Epithelial cell of esophagus (primary cell): Measurements from ENCODE around the gene PDE8A.

Source experiments
- DNase-seq: peaks from one replicate; pipeline ENCODE4 v3.0.0; 2010; ENCODE audit warnings: low read depth
- H3K4me3 ChIP-seq: 2 replicates; pipeline ENCODE4 v1.5.1; 2011; ENCODE audit warnings: mild to moderate bottlenecking, low read length, control low read depth
- TF ChIP-seq, protein P1 (sequence below): IDR thresholded peaks from 2 replicates; pipeline ENCODE4 v1.5.1; 2011; ENCODE audit warnings: low read depth, mild to moderate bottlenecking, low read length, control low read depth, inconsistent platforms; ENCODE audit not compliant: insufficient read depth; ENCODE audit errors: missing control alignments

The PDE8A gene

DNA sequence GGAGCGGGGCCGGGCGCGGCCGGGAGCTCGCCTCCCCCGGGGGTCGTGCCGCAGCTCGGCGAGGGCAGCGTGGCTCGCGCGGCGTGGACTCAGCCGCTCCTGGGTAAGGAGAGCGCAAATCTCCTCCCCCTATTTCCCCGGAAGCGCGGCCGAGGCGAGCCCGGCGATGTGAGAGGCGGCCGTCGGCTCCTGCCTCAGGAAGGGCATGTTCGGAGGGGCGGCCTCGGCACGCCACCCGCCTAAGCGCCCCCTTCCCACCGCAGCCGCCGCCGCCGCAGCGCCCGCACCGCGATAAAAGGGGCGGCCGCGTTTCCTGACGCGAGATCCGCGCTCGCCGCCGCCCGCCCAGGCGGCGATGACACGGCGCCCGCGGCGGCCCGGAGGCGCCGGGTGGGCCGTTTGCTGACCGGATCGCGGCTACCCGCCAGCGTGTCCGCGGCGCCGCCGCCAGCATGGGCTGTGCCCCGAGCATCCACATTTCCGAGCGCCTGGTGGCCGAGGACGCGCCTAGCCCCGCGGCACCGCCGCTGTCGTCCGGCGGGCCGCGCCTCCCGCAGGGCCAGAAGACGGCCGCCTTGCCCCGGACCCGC, at the start of gene PDE8A:
TSS of gene PDE8A (plus strand) at position 146 of the 590 bp plus-strand sequence. CDS start at position 453, 307 bp downstream.
- DNase-seq = peak; percentile 50
- peak within 1 kb of the TSS; percentile 71 for H3K4me3 ChIP-seq
- TF ChIP-seq, protein P1, sequence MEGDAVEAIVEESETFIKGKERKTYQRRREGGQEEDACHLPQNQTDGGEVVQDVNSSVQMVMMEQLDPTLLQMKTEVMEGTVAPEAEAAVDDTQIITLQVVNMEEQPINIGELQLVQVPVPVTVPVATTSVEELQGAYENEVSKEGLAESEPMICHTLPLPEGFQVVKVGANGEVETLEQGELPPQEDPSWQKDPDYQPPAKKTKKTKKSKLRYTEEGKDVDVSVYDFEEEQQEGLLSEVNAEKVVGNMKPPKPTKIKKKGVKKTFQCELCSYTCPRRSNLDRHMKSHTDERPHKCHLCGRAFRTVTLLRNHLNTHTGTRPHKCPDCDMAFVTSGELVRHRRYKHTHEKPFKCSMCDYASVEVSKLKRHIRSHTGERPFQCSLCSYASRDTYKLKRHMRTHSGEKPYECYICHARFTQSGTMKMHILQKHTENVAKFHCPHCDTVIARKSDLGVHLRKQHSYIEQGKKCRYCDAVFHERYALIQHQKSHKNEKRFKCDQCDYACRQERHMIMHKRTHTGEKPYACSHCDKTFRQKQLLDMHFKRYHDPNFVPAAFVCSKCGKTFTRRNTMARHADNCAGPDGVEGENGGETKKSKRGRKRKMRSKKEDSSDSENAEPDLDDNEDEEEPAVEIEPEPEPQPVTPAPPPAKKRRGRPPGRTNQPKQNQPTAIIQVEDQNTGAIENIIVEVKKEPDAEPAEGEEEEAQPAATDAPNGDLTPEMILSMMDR = no peak

DNA sequence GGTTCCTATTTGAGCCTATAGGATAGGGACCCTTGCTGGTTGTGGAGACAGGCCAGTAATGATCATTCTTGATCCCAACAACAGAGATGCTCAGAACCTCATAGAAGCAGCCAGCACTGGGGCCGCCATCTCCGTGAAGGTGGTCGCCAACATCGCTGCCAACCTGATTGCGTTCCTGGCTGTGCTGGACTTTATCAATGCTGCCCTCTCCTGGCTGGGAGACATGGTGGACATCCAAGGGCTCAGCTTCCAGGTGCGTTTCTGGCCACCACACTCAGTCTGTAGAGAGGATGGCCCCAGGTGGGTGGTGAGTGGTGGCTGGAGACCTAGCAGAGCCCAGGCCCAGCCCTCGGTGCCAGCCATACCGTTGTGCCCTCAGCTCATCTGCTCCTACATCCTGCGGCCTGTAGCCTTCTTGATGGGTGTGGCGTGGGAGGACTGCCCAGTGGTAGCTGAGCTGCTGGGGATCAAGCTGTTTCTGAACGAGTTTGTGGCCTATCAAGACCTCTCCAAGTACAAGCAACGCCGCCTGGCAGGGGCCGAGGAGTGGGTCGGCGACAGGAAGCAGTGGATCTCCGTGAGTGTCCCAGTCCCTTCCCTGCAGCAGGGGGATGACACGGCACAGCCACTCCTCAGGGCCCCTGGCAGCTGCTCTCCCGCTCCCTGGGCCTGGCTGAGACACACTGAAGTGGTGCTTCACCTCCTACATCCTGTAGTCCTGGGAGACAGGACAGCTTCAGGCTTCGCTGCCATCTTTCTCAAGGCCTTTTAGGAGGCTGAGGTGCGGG, 46.5 kb upstream of the PDE8A start:
- TF ChIP-seq, protein P1 = no peak
- no peak overlapping the region for H3K4me3 ChIP-seq
- no peak for DNase-seq

DNA sequence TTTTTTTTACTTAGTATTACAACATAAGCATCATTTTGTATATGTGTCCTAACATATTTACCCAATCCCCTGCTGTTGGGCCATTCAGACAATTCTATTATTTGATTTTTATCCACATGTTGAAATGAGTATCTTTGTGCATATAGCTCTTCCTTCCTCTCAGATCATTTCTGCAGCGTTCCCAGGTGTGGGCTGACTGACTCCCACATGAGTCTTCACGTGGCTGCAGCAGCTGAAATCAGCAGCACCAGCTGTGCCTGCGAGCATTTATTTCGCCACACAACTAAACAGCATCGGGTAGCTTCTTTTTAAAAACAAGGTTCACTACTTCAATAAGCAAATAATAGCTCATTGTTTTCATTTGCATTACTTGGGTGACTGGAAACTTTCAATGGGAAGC, 44.5 kb upstream of the PDE8A start:
- TF ChIP-seq, protein P1 = no peak
- DNase-seq = peak; percentile 60
- no peak overlapping the region for H3K4me3 ChIP-seq

DNA sequence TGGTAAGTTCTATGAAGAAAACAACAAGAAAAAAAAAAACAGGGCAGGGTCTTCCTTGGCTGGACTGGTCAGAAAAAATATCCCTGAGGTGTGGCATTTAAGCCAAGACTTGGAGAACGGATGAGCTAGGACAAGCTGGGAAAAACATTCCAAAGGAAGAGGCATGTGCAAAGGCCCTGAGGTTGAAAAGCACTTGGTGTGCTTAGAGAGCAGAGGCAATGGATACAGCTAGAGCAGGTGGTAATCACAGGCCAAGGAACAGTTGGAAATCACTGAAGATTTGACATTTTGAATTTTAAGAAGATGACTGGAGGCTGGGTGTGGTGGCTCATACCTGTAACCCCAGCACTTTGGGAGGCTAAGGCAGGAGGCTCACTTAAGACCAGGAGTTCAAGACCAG, 42.9 kb upstream of the PDE8A start:
- no peak for DNase-seq
- no peak overlapping the region for H3K4me3 ChIP-seq
- TF ChIP-seq, protein P1 = no peak

DNA sequence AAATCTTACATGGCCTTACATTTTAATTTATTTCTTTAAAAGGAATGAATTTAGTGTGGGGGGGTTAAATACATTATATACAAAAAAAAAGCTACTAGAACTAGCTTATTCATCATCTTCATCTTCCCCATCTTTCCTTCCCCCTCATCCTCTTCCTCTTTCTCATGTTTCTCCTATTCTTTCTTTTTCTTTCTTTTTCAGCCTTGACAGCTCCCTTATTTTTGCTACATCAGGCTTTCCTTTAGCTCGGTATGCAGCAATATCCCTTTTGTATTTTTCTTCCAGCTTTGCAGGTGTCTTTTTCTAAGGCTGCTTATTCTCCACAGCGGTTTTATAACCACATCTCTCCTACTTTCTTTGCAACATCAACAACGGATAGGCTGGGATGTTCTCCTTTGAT, 41.3 kb upstream of the PDE8A start:
- no peak overlapping the region for H3K4me3 ChIP-seq
- TF ChIP-seq, protein P1 = no peak
- DNase-seq = no peak

- DNase-seq = no peak
- TF ChIP-seq, protein P1 = no peak
- H3K4me3 ChIP-seq = no peak overlapping the region
These were observed 39.2 kb upstream of the PDE8A start for GRCh38 chr15:84942456-84942855.
